GM23338 (cell line): Measurements from ENCODE around the gene CACUL1. TPM values are rescaled to one million over a fixed set of nuclear protein-coding genes. Genes with fewer than 3 reads are reported as not detected.

Experiments
- ATAC-seq: fragments of 200-7000 bp; cut with Tn5 transposase; 3 replicates; pipeline ENCODE4 v1.9.1; 2020
- DNase-seq: peaks from one replicate; pipeline ENCODE4 v3.0.0-alpha.2; 2015; ENCODE audit warnings: low spot score
- H2AFZ ChIP-seq: fragments of 200-600 bp; sonication (generic); 2 replicates; pipeline ENCODE4 v1.8.0; 2016; ENCODE audit warnings: antibody characterized with exemption, mild to moderate bottlenecking, moderate library complexity
- H3F3A ChIP-seq: fragments of 200-600 bp; sonication (generic); replicated peaks from 2 replicates; pipeline ENCODE4 v1.8.0; 2017; ENCODE audit warnings: antibody characterized with exemption, mixed run types, low read depth
- H3K27ac ChIP-seq: fragments of 200-600 bp; sonication (generic); 2 replicates; pipeline ENCODE4 v1.6.1; 2016; ENCODE audit warnings: low read depth
- H3K27me3 ChIP-seq: fragments of 200-600 bp; sonication (generic); 2 replicates; pipeline ENCODE4 v1.8.0; 2016; ENCODE audit warnings: mild to moderate bottlenecking, mixed run types, moderate library complexity; ENCODE audit not compliant: insufficient read depth
- H3K36me3 ChIP-seq: fragments of 200-600 bp; sonication (generic); 2 replicates; pipeline ENCODE4 v1.8.0; 2016; ENCODE audit warnings: mild to moderate bottlenecking; ENCODE audit not compliant: insufficient read depth
- H3K4me1 ChIP-seq: fragments of 200-600 bp; sonication (generic); 2 replicates; pipeline ENCODE4 v1.8.0; 2016; ENCODE audit warnings: mild to moderate bottlenecking, moderate library complexity; ENCODE audit not compliant: insufficient read depth
- H3K4me2 ChIP-seq: fragments of 200-600 bp; sonication (generic); 2 replicates; pipeline ENCODE4 v1.7.1; 2017; ENCODE audit warnings: mixed run types
- H3K4me3 ChIP-seq: fragments of 200-600 bp; sonication (generic); 2 replicates; pipeline ENCODE4 v1.6.1; 2016; ENCODE audit warnings: mixed run types
- H3K79me2 ChIP-seq: fragments of 200-600 bp; sonication (generic); replicated peaks from 2 replicates; pipeline ENCODE4 v1.8.0; 2017; ENCODE audit warnings: mild to moderate bottlenecking; ENCODE audit not compliant: insufficient read depth
- H3K9me2 ChIP-seq: fragments of 200-600 bp; sonication (generic); 2 replicates; pipeline ENCODE4 v1.8.0; 2017; ENCODE audit not compliant: insufficient read depth
- H4K20me1 ChIP-seq: fragments of 200-600 bp; sonication (generic); replicated peaks from 2 replicates; pipeline ENCODE4 v1.8.0; 2017; ENCODE audit warnings: mild to moderate bottlenecking; ENCODE audit not compliant: insufficient read depth
- H3K27ac Mint-ChIP-seq: 2 replicates; pipeline ENCODE4 v1.8.0; 2020; ENCODE audit warnings: inconsistent platforms, mild to moderate bottlenecking, moderate library complexity, mixed read lengths
- H3K27me3 Mint-ChIP-seq: 3 replicates; pipeline ENCODE4 v1.8.0; 2022; ENCODE audit warnings: low read depth, mild to moderate bottlenecking, moderate library complexity, mixed read lengths, inconsistent platforms; ENCODE audit not compliant: insufficient read depth, poor library complexity
- H3K36me3 Mint-ChIP-seq: 3 replicates; pipeline ENCODE4 v1.8.0; 2021; ENCODE audit warnings: low read depth, mild to moderate bottlenecking, inconsistent platforms, moderate library complexity, mixed read lengths
- H3K4me1 Mint-ChIP-seq: 3 replicates; pipeline ENCODE4 v1.8.0; 2020; ENCODE audit warnings: mild to moderate bottlenecking, inconsistent platforms, mixed read lengths
- H3K4me3 Mint-ChIP-seq: 3 replicates; pipeline ENCODE4 v1.8.0; 2021; ENCODE audit warnings: moderate library complexity, mild to moderate bottlenecking, inconsistent platforms, mixed read lengths
- H3K9me3 Mint-ChIP-seq: 3 replicates; pipeline ENCODE4 v1.8.0; 2020; ENCODE audit warnings: moderate library complexity, mild to moderate bottlenecking, inconsistent platforms, mixed read lengths
- CREB1 ChIP-seq: fragments of 250-450 bp; sonication (Bioruptor Pico); IDR thresholded peaks from 2 replicates; pipeline ENCODE4 v1.5.0; 2020; ENCODE audit warnings: low read depth, mild to moderate bottlenecking, moderate library complexity
- CTCF ChIP-seq, 2 experiments: fragments of 200-600 bp in 1 of 2; sonication (generic) in 1 of 2; conservative IDR thresholded peaks; 2 replicates each; pipeline versions ENCODE4 v1.5.1 to v1.6.1; 2016 to 2017; ENCODE audit warnings: antibody characterized with exemption in 2 of 2, low read depth in 2 of 2, mild to moderate bottlenecking in 2 of 2, moderate library complexity in 1 of 2
- ETS1 ChIP-seq: IDR thresholded peaks from 2 replicates; pipeline ENCODE4 v1.6.1; 2016; ENCODE audit warnings: antibody characterized with exemption
- EZH2 ChIP-seq: fragments of 200-600 bp; sonication (generic); IDR thresholded peaks from one replicate; pipeline ENCODE4 v1.8.0; 2017; ENCODE audit warnings: antibody characterized with exemption, mild to moderate bottlenecking, low read depth; ENCODE audit not compliant: unreplicated experiment
- EZH2phosphoT487 ChIP-seq: fragments of 200-600 bp; sonication (generic); IDR thresholded peaks from one replicate; pipeline ENCODE4 v1.8.1; 2018; ENCODE audit warnings: antibody characterized with exemption; ENCODE audit not compliant: unreplicated experiment
- JUNB ChIP-seq: IDR thresholded peaks from one replicate; pipeline ENCODE4 v1.6.1; 2016; ENCODE audit warnings: antibody characterized with exemption; ENCODE audit not compliant: unreplicated experiment
- NANOG ChIP-seq: IDR thresholded peaks from 2 replicates; pipeline ENCODE4 v1.6.1; 2016; ENCODE audit warnings: antibody characterized with exemption, borderline replicate concordance
- POLR2AphosphoS5 ChIP-seq: IDR thresholded peaks from 2 replicates; pipeline ENCODE4 v1.6.1; 2016; ENCODE audit warnings: antibody characterized with exemption, low read depth
- REST ChIP-seq: IDR thresholded peaks from one replicate; pipeline ENCODE4 v1.6.1; 2018; ENCODE audit warnings: antibody characterized with exemption; ENCODE audit not compliant: unreplicated experiment
- STAT1 ChIP-seq: IDR thresholded peaks from one replicate; pipeline ENCODE4 v1.6.1; 2016; ENCODE audit warnings: antibody characterized with exemption; ENCODE audit not compliant: unreplicated experiment
- ZNF114 ChIP-seq: fragments of 250-450 bp; sonication (Bioruptor Pico); IDR thresholded peaks from 2 replicates; pipeline ENCODE4 v1.5.0; 2020; ENCODE audit warnings: mild to moderate bottlenecking, moderate library complexity
- ZNF331 ChIP-seq: fragments of 250-450 bp; sonication (Bioruptor Pico); IDR thresholded peaks from 2 replicates; pipeline ENCODE4 v1.5.0; 2020; ENCODE audit warnings: low read depth, mild to moderate bottlenecking, moderate library complexity
- ZNF462 ChIP-seq: fragments of 250-450 bp; sonication (Bioruptor Pico); IDR thresholded peaks from 2 replicates; pipeline ENCODE4 v1.5.0; 2020; ENCODE audit warnings: mild to moderate bottlenecking, moderate library complexity
- polyA plus RNA-seq: library from polyadenylated mRNA; unstranded; fragments of >200 nt; fragmentation: Nextera tagmentation; extraction: Ambion mirVana; gene quantifications from 2 replicates; pipeline ENCODE4 v1.2.1, GENCODE V29; 2016
- total RNA-seq: library from RNA; depleted of rRNA; stranded (reverse); fragments of >200 nt; shearing (Covaris generic); gene quantifications from 2 replicates; pipeline ENCODE4 v1.2.3, GENCODE V29; 2014

CACUL1 gene
- total and polyA plus RNA-seq, 2 experiments from 2014 or later: 46.4 to 59.4 TPM

- Histone ChIP-seq H3K4me2 (no peak overlapping the region), H3K4me1 (no peaks in the 10 kb centered on the region), H3K4me3 (no peak overlapping the region), H3K79me2 (no peaks in the 10 kb centered on the region), H3K36me3 (no peaks in the 10 kb centered on the region), H3K27me3 (no peaks in the 10 kb centered on the region), H3F3A (no peaks in the 10 kb centered on the region), H2AFZ (no peak overlapping the region), H3K27ac (no peak overlapping the region), H4K20me1 (no peaks in the 10 kb centered on the region), H3K9me2 (0 out of 2 replicates have a peak, but pooled peaks cover 3% of the 10 kb centered on the region)
- ATAC-seq (no peak), DNase-seq (no peak)
- peaks cover 4% of the 10 kb centered on the region for H3K27me3 Mint-ChIP-seq
- H3K27ac Mint-ChIP-seq: no peak overlapping the region
- TF ChIP-seq CTCF (conservative IDR thresholded peaks at IDR 0.05; ENCODE audit: low read depth in 2 of 2): no peak
- TF ChIP-seq CREB1 (CRISPR knock-in tag): no peak
- TF ChIP-seq STAT1: no peak
- no peak for TF ChIP-seq EZH2phosphoT487
- TF ChIP-seq ZNF331 (CRISPR knock-in tag): no peak
- no peak for TF ChIP-seq POLR2AphosphoS5
- no peak for TF ChIP-seq ZNF114 (CRISPR knock-in tag)
- TF ChIP-seq ETS1: no peak
- TF ChIP-seq ZNF462: no peak
- no peak for TF ChIP-seq NANOG
- TF ChIP-seq REST: no peak
- no peak for TF ChIP-seq JUNB
- TF ChIP-seq EZH2: no peak
- no peak overlapping the region for H3K4me3 Mint-ChIP-seq
- H3K4me1 Mint-ChIP-seq: no peaks in the 10 kb centered on the region
- H3K9me3 Mint-ChIP-seq: 0 out of 3 replicates have a peak, but pooled peaks cover 4% of the 10 kb centered on the region
- H3K36me3 Mint-ChIP-seq: no peaks in the 10 kb centered on the region
Observed at GRCh38 chr10:118763202-118763988, 8.6 kb upstream of the CACUL1 start.
